SW 1271 (cell line): Measurements from ENCODE around the gene SAMD4A.

Experiments
- DNase-seq, 2 experiments: peaks; one replicate each; lab custom pipeline; 2025; lab: John Stamatoyannopoulos, UW

The SAMD4A gene

DNA sequence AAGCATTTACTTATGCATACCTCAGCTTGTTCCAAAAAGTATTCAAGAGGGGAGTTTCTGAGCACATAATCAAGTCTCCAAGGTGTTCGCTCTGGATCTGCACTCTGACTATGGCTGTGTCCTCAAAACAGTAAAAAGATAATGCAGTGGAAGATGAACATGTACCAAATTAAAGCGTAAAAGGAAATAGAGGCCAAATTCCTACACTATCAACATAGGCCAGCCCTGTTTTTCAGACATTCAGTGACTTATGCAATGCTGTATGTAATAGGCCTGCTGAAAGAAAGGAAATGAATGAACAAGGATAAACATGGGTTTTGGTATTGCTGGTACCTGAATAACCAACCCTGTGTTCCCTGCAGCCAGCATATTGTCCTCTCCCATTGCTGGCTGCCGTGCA is 115.7 kb downstream of the SAMD4A start:
- DNase-seq, result no peak

DNA sequence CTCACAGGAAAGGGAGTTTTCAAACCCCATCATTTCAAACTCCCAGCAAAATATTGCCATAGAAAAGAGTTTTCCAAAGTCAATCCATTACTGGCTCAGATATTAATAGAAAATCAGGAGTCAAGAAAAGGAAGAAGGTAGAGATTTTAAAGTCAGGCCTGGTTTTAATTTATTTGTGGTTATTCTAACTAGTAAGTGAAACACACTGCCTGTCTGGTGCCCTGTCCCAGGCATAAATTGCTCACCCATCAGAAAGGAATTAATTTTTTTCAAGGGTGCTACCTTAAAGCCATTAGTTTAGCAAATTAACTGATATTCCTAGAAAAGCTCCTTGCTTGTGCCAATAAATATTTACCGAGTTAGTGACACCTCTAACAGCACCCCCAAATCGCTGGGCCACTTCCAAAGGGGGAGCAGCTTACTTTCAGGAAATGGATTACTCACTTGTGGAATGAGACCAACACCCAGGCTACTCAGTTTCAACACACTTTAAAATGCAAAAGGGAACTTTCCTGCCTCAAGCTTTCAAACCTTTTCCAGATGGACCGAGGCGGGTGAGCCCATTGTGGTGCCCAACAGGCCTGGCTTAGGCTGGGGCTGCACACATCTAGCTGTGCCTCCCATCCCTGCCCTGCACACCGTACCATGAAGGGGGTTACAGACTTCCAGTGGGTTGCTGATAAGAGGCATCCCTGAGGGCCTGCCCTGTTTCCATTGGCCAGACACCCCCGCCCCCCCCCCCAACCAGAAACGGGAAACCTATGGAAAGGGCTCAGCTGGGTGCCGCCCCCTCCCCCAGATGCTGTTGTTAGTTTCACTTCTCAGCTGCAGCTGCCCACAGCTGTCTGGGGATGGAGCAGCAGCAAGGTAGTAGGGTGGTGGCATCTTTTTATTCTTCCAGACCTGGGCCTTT is 117.2 kb downstream of the SAMD4A start:
- peak in 1 of 2 experiments; percentile 59 for DNase-seq

DNA sequence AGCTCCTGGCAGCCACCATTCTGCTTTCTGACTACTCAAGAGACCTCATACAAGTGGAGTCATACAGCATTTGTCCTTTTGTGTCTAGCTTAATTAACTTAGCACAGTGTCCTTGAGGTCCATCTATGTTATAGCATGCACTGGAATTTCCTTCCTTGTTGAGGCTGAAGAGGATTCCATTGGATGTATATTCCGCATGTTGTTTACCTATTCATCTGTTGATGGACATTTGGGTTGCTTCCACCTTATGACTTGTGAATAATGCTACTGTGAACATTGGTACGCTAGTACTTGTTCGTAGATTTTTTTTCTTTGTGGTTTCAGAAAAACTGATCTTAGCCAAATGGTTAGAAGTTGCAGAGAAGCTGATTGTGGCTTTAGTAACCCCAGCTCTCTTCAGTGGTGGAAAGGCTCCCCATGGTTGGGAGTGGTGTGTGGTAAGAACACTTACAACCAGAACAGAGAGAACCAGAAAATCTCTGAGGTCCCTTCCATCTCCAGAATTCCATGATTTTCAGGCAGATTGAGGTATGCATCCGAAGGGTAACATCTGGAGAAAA is 118.4 kb downstream of the SAMD4A start:
- no peak for DNase-seq

DNA sequence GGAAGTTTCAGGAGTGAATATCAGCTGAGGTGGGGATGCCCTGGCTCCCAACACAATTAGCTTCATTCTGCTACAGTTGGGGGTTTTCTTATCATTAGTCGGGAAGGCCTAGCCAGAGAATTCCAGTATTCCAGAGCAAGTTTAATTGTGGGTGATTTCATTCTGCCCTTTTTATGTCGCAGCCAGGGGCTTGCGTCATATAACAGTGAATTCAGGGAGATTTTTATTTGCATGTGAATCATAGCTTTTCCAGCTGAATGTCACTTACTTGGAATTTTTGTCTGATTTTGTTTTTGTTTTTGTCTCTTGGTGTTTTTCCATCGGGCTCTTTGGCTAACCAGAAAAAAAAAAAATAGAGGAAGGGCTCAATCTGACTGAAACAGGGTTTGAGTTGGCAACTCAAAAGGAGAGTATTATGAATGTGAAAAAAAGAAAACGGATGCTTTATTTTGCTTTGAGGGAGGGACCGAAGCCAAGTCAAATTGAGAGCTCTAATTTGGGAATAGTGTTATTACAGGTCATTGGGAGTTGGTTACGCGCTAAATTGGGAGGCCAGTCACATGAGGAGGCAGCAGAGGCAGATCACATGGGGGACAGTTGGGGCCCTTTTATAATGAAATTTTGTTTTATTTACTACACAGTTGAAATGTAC is 119.4 kb downstream of the SAMD4A start:
- DNase-seq, result peak in 1 of 2 experiments; percentile 52

DNA sequence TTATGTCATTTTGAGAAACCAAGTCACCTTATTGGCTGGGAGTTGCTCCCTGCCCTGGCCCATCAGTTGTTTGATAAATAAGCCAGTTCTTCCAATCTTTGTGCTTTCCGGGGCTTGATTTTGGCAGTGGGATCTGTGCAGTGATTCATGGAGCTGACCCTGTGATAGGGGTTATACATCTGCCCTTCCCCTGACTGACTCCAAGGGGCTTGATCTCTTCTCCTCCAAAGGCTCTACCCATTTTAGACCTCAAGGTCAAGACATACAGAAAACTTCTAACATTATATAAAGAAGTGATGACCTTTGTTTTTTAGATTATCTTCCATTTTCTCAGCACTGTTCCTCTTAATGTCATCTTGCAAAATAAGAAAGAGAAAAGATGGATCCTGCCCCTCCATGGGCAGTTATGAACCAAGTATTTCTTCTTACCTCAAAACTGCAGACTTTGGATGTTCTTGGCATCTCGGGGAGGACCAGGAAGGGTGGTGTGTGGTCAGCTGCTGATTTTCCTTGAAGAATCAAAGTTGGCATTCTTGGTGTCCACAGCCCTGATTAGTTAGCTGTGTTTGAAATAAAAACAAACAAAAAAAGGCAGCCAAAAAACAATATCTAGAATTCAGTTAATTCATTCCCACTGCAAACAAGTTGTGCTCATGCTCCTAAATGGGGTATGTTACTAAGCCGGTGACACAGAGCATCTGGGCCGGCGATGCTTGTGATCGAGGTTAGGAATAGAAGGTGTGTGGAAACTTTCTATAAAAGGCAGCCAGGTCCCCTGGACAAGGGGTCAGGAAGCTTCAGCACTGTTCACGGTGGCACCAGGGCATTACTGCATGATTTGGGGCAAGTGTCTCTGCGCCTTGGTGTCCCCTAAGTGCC is 120.2 kb downstream of the SAMD4A start:
- no peak for DNase-seq

DNA sequence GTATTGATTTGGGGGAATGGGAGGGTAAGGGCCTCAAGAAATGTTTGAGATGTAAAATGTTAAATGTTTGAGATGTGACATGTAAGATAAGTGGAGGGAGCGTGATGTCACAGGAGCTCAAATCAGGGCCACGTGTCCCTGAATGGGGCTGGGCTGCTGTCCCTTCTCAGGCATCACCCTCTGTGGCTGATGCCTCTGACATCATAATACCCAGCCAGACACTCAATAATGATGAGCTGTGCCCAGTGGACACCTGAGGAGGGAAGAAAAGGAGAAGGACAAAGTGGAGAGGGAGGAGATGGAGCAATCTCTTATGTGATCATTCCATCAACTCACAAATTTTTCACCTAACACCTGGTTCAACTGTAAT is 120.8 kb downstream of the SAMD4A start:
- DNase-seq, result no peak

DNA sequence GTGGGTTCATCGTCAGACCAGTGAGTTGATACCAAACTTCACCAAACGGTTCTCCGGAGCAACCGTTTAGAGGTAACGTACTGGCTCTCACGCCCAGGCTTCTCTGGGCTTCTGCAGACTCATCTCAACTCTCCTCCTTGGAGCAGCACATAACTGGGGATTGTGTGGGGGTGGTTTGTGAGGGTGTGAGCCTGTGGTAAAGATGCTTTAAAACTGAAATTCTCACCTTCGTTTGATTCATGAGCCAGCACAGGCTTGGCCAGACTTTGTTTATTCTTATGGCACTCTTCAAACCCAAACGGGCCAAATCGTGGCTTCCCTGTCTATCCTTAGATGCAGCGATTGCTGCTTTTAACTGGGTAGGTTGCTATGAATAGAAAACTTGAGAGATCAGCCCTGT is 121.3 kb downstream of the SAMD4A start:
- DNase-seq, result no peak

DNA sequence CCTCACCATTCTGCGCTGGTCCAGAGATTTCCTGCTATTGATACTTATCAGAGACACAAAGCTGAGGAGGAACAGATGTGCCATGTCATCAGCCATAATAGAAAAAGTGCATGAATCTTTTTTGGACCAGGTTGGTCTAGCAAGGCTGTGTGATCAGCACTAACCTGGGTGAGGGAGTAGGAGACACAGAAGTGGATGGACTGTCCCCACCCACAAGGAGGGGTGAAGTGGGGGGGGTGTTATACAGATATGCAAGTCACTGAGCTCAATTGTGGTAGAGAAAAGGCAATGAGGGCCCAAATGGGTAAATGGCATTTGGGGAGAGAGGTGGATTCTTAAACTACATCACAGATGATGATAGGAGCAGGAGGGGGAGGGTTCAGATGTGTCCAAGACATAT is 123.0 kb downstream of the SAMD4A start:
- no peak for DNase-seq

DNA sequence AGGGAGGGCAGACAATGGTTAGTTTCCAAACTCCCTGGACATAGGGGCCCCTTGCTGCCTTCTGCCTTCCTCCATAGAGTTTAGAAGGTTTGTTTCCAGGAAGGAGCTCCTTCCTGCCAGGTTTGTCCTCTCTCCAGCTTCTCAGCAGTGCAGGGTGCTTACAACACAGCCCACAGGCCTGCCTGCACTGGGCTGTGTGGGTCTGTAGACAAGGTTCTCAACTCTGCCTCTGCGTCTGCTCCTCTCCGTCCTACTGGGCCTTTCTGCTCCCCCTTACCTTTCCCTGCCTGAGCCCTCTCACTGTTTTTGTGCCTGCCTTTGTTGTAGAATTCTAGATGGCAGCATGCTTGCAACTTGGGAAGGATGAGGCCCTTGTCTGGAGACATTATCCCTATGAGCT is 124.0 kb downstream of the SAMD4A start:
- no peak for DNase-seq

DNA sequence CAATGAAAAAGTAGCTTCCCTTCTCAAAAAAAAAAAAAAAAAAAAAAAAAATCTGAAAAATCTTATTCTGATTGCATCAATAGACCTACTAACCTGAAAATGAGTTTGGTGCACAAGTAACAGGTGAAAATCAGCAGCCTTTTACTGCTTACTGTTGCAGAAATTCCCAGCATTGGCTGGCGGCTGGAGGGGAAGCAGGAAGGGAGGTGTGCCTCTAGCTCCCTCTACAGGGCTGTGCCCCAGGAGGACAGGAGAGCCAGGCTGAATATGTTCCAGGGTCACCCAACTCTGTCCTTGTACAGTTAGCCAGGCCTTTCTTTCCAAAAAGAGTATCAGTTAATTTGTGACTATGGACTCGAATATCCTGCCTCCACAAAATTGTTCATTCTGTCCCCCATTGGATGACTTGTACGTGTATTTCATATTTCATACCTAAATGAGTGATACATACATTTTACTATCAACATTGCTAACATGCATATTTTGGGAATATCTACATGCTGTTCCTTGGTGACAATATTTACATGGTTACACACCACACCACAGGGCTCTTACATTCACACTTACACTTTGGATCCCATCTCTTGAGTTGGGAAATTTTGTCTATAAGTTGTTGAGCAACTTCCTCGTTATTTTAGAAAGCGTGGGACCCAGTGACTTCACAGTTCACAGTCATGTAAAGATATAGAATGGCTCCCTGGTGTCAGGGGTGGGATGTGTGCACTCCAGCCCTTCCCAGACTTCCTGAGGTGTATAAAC is 124.8 kb downstream of the SAMD4A start:
- DNase-seq, result peak in 1 of 2 experiments; percentile 74

DNA sequence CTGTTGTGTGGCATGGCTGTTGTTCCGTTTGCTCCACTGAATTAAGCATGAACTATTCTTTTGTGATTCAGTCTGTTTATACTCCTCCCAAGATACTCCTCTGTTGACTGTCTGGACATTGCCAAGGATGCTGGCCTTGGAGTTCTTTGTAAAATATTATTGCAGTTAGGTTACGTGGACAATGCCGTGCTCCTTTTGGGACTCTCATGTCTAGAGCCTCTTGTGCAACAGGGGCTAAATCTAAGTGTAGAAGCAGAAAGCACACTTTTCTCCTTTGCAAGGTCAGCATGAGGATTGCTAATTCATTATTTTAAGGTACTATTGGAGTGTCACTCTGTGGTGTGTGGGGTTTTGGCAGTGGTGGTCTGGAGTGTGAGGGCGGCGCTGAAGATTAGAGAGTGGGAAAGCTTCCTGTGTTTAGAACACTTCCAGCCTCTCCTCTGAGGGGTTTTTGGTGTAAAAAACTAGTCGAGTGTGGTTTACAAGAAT is 125.4 kb downstream of the SAMD4A start:
- DNase-seq, result no peak

DNA sequence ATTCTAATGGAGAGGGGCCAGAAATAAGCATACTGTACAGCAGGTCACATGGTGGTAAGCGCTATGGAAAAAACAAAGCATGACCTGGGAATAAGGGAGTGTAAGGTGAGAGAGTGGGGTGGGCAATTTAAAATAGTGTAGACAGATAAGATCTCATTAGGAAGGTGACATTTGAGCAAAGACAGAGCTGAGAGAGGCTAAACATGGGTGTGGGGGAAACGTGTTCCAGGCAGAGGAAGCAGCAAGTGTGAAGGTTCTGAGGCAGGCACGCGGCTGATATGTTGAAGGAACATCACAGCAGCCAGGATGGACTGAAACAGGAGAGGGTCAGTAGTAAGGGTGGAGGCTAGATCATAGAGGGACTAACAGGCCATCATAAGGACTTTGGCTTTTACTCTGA is 126.8 kb downstream of the SAMD4A start:
- DNase-seq, result no peak

DNA sequence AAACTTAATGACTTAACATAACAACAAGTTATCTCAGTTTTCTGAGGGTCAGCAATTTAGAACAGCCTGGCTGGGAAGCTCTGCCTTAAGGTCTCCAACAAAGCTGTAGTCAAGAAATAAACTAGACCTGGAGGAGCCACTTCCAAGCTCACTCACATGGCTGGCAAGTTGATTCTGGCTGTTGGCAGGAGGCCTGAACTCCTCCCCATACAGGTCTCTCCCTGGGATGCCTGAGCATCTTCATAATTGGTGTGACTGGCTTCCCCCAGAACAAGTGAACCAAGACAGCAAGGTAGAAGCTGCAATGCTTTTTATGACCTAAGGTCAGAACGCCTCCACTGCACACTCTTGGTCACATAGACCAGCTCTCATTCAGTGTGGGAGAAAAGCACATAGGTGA is 128.3 kb downstream of the SAMD4A start:
- DNase-seq, result no peak

DNA sequence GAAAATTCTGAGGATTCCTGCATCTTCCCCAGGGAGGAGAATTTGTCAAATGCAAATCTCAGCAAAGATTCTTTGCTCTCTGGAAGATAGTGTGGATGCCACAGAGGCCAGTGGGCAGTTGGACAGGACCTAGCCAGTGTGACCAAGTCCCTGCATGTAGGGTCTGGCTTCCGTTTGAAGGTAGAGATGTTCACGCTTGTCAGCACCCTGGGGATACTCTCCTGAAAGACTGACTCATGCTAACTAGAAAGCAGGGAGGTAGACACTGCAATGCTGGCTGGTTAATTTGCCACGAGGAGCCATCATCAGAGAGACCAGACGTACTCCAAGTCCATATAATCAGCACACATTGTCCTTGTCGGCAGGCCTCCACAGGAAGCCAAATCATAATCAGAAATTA is 130.1 kb downstream of the SAMD4A start:
- DNase-seq, result no peak

DNA sequence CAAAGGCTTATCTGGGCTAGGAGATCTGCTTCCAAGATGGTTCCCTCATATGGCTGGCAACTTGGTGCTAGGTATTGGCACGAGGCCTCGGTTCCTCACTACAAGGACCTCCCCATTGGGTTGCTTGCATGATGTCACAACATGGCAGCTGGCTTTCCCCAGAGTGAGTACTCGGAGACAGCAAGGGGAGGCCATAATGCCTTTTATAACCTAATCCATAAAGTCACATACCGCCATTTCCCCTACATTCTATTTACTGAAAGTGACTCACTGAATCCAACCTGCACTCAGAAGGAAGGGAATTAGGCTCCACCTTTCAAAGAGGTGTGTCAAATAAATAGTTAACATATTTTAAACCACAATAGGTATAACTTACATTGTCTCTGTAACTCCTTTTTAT is 130.9 kb downstream of the SAMD4A start:
- no peak for DNase-seq

DNA sequence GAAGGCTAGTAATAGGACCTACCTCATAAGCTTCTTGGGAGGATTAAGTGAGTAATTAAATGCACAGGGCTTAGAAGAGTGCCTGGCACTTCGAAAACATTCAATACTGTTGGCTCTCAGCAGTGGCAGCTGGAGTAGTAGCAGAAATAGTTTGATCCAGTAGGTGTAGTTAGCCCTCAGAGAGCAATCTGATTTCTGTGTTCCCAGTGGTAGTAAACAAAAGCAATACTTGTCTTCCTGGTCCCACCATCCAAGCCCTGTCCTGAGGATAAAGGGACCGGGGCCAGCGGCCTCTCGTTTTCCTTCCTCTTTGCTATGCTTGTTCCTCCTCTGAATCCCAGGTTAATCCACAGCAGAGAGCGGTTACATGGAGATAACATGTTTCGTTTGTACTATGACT is 131.6 kb downstream of the SAMD4A start:
- no peak for DNase-seq

DNA sequence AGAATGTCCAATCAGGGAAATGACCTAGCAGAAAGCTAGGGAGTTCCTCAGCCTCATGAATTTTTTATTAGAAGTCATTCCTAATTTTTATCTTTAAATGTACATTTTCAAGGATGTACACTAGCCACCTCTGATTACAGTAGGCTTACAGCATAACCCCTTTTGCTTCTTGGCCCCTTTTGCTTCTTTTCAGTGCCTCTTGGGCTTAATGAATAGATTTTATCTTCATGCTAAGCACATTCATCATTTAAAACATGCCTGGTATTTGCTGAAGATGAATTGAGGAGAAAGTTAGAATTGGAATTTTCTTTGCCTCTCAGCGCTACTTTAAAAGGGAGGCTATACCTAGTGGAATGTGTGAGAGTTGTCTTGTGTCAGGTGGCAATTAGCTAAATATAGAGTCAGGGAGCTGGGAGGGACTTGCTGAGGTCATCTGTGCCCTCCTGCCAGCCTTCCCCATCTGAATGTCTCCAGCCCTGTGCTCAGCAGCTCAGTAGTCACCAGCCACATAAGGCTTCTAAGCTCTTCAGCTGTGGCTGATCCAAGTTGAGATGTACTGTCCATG is 132.1 kb downstream of the SAMD4A start:
- DNase-seq, result no peak

DNA sequence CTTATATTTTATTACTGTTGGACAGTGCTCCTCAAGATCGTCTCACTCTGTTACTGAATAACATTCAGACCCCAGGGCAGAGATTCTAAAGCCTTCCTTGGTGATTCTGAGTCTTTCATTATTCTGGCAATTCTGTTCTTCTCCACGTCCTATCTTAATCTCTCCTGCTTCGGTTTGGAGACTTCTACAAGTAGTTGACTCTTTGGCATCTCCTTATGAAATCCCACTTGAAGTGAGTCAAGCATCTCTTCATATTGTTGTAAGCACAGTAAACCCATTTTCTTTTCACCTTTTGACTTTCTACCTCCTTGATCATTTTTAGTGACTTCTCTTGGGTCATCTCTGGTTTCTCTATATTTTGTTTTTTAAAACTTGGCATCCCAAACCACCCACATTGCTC is 132.8 kb downstream of the SAMD4A start:
- no peak for DNase-seq

DNA sequence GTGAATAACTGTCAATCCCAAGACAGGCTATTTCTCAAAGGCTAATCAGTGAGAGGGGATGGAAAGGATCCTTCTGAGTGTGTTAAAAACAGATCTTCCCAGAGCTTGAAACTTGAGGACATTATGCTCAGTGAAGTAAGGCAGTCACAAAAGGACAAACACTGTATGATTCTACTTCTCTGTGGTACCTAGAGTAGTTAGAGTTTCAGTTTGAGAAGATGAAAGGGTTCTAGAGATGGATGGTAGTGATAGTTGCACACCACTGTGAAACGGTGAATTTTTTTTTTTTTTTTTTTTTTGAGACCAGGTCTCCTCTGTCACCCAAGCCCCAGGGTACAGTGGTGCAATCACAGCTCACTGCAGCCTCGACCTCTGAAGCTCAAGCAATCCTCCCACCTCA is 133.8 kb downstream of the SAMD4A start:
- no peak for DNase-seq

DNA sequence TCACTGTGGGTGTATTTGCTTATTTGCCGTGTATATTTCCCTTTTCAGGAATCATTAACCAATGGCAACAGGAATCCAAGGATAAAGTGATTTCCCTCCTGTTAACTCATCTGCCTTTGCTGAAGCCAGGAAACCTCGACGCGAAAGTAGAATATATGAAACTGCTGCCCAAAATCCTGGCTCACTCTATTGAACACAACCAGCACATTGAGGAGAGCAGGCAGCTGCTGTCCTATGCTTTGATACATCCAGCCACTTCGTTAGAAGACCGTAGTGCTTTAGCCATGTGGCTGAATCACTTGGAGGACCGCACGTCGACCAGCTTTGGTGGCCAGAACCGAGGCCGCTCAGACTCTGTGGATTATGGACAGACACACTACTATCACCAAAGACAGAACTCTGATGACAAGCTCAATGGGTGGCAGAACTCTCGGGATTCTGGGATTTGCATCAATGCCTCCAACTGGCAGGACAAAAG is 135.1 kb downstream of the SAMD4A start:
- DNase-seq, result no peak

DNA sequence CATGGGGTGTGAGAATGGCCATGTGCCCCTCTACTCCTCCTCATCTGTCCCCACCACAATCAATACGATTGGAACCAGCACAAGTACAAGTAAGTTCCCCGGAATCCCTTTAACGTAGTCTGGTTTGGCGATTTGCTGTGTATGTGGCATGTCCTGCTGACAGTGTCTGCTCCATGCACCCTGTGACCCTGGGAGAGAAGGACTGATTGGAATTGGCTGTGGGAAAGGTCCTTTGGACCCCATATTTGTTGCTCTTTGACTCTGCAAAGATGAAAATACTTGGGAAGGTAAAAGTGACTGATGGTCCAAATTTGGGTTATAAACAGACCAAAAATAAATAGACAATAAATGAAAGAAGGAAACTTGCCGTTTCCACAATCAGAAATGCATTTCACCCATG is 135.6 kb downstream of the SAMD4A start:
- DNase-seq, result no peak
